H1 (cell line): ENCODE data around the gene CA10. TPM values are rescaled to one million over a fixed set of nuclear protein-coding genes. Genes with fewer than 3 reads are reported as not detected.

Source experiments
- CTCF ChIA-PET: fragments of 300-600 bp; sonication (Branson Sonifier 250); formaldehyde crosslinking; loops from one replicate; lab custom pipeline; 2021; ENCODE audit not compliant: partially characterized antibody; lab: Charles Lee
- POLR2A ChIA-PET: fragments of 300-600 bp; sonication (Branson Sonifier 250); formaldehyde crosslinking; loops from one replicate; lab custom pipeline; 2021; ENCODE audit warnings: inconsistent platforms; ENCODE audit not compliant: partially characterized antibody; lab: Charles Lee
- DNase-seq, 2 experiments: peaks; one replicate each; pipeline versions ENCODE4 v3.0.0 to v3.0.0-alpha.2; 2010 to 2022; ENCODE audit warnings: low spot score in 2 of 2, low read depth in 1 of 2, mixed read lengths in 1 of 2
- FAIRE-seq: peaks from 2 replicates; lab custom pipeline; 2011; peaks lifted over from hg19 to GRCh38; lab: Jason Lieb, UNC
- H2AFZ ChIP-seq: 2 replicates; pipeline ENCODE4 v1.8.1; 2012; ENCODE audit warnings: low read length, inconsistent platforms
- H2AK5ac ChIP-seq: 2 replicates; pipeline ENCODE4 v1.6.1; 2013; ENCODE audit warnings: low read depth, low read length
- H2BK120ac ChIP-seq: replicated peaks from 2 replicates; pipeline ENCODE3; 2013; ENCODE audit warnings: low read depth, low read length, inconsistent platforms
- H2BK12ac ChIP-seq: 2 replicates; pipeline ENCODE4 v1.6.1; 2013; ENCODE audit warnings: low read depth, low read length
- H2BK15ac ChIP-seq: 2 replicates; pipeline ENCODE4 v1.6.1; 2013; ENCODE audit warnings: low read length
- H2BK20ac ChIP-seq: 2 replicates; pipeline ENCODE4 v1.6.1; 2013; ENCODE audit warnings: low read length
- H2BK5ac ChIP-seq: 2 replicates; pipeline ENCODE4 v1.6.1; 2013; ENCODE audit warnings: low read depth, low read length
- H3K14ac ChIP-seq: 2 replicates; pipeline ENCODE4 v1.6.1; 2013; ENCODE audit warnings: inconsistent platforms; ENCODE audit not compliant: insufficient read length
- H3K18ac ChIP-seq: 2 replicates; pipeline ENCODE4 v1.6.1; 2013; ENCODE audit warnings: low read length; ENCODE audit errors: extremely low read depth
- H3K23ac ChIP-seq: 2 replicates; pipeline ENCODE4 v1.6.1; 2013; ENCODE audit warnings: inconsistent platforms; ENCODE audit not compliant: insufficient read length
- H3K23me2 ChIP-seq: 2 replicates; pipeline ENCODE4 v1.6.1; 2013; ENCODE audit warnings: low read depth, low read length
- H3K27ac ChIP-seq: 2 replicates; pipeline ENCODE4 v1.6.1; 2011; ENCODE audit warnings: low read depth, low read length, inconsistent platforms
- H3K27me3 ChIP-seq, 4 experiments: replicated peaks in 1 of 4; 1 replicate in 1 of 4; 2 replicates in 3 of 4; pipeline versions ENCODE4 v1.6.1 to v1.8.1; 2011 to 2013; ENCODE audit warnings: low read length in 3 of 4, mild to moderate bottlenecking in 3 of 4, inconsistent platforms in 2 of 4, mixed read lengths in 2 of 4, moderate library complexity in 1 of 4; ENCODE audit not compliant: control insufficient read depth in 3 of 4, insufficient read depth in 3 of 4; ENCODE audit errors: extremely low read depth in 1 of 4
- H3K36me3 ChIP-seq, 4 experiments: 2 replicates each; pipeline versions ENCODE4 v1.6.1 to v1.8.1; 2011 to 2013; ENCODE audit warnings: mild to moderate bottlenecking in 4 of 4, low read length in 3 of 4, moderate library complexity in 2 of 4, control low read depth in 1 of 4, inconsistent platforms in 1 of 4; ENCODE audit not compliant: insufficient read depth in 4 of 4, control insufficient read depth in 2 of 4
- H3K4ac ChIP-seq: replicated peaks from 2 replicates; pipeline ENCODE3; 2013; ENCODE audit warnings: low read length, low read depth, mixed read lengths, inconsistent platforms; ENCODE audit not compliant: insufficient read length
- H3K4me1 ChIP-seq, 4 experiments: replicated peaks in 1 of 4; 1 replicate in 1 of 4; 2 replicates in 3 of 4; pipeline versions ENCODE4 v1.6.1 to v1.8.1; 2011 to 2013; ENCODE audit warnings: low read length in 3 of 4, inconsistent platforms in 2 of 4, mixed read lengths in 1 of 4; ENCODE audit not compliant: insufficient read depth in 4 of 4, control insufficient read depth in 3 of 4
- H3K4me2 ChIP-seq, 2 experiments: 2 replicates each; pipeline versions ENCODE4 v1.6.1 to v1.8.1; 2011 to 2013; ENCODE audit warnings: low read depth in 2 of 2, low read length in 2 of 2, control low read depth in 1 of 2, inconsistent platforms in 1 of 2, mild to moderate bottlenecking in 1 of 2; ENCODE audit not compliant: insufficient read depth in 1 of 2
- H3K4me3 ChIP-seq, 4 experiments: fragments of 200-600, 300-600 bp in 1 of 4; sonication (generic), shearing (Covaris generic), sonication (Bioruptor Twin) in 1 of 4; 2 replicates each; pipeline versions ENCODE4 v1.5.1 to v1.8.1; 2011 to 2016; ENCODE audit warnings: low read length in 4 of 4, low read depth in 3 of 4, control low read depth in 2 of 4, inconsistent platforms in 2 of 4, mild to moderate bottlenecking in 2 of 4, mixed read lengths in 1 of 4, moderate library complexity in 1 of 4; ENCODE audit not compliant: insufficient read depth in 2 of 4; ENCODE audit errors: extremely low read depth in 1 of 4
- H3K56ac ChIP-seq: replicated peaks from 2 replicates; pipeline ENCODE3; 2013; ENCODE audit warnings: low read depth, mild to moderate bottlenecking, mixed read lengths, low read length, inconsistent platforms; ENCODE audit not compliant: insufficient read length
- H3K79me1 ChIP-seq: 2 replicates; pipeline ENCODE4 v1.6.1; 2013; ENCODE audit warnings: low read depth, low read length, control low read depth
- H3K79me2 ChIP-seq, 2 experiments: 2 replicates each; pipeline versions ENCODE4 v1.6.1 to v1.8.1; 2012 to 2013; ENCODE audit warnings: low read length in 2 of 2, mild to moderate bottlenecking in 2 of 2, inconsistent platforms in 1 of 2; ENCODE audit not compliant: insufficient read depth in 2 of 2, control insufficient read depth in 1 of 2
- H3K9ac ChIP-seq, 4 experiments: replicated peaks in 1 of 4; 1 replicate in 1 of 4; 2 replicates in 3 of 4; pipeline versions ENCODE4 v1.6.1 to v1.8.1; 2011 to 2013; ENCODE audit warnings: low read depth in 3 of 4, low read length in 3 of 4, control low read depth in 2 of 4, mild to moderate bottlenecking in 2 of 4, moderate library complexity in 2 of 4, inconsistent platforms in 1 of 4; ENCODE audit errors: extremely low read depth in 1 of 4
- H3K9me3 ChIP-seq, 2 experiments: 2 replicates each; pipeline versions ENCODE4 v1.6.1 to v1.8.1; 2012 to 2013; ENCODE audit warnings: mild to moderate bottlenecking in 2 of 2, moderate library complexity in 2 of 2, control low read depth in 1 of 2, inconsistent platforms in 1 of 2, low read depth in 1 of 2, low read length in 1 of 2, mixed read lengths in 1 of 2; ENCODE audit not compliant: insufficient read depth in 2 of 2
- H4K20me1 ChIP-seq, 2 experiments: replicated peaks in 1 of 2; 2 replicates each; pipeline versions ENCODE3 to v1.8.1; 2011 to 2013; ENCODE audit warnings: inconsistent platforms in 2 of 2, low read length in 2 of 2, mild to moderate bottlenecking in 1 of 2; ENCODE audit not compliant: insufficient read depth in 2 of 2, control insufficient read depth in 1 of 2
- H4K5ac ChIP-seq: 2 replicates; pipeline ENCODE4 v1.6.1; 2013; ENCODE audit warnings: low read length, low read depth, mixed read lengths, inconsistent platforms; ENCODE audit not compliant: insufficient read length
- H4K8ac ChIP-seq: 2 replicates; pipeline ENCODE4 v1.8.0; 2013; ENCODE audit warnings: mild to moderate bottlenecking, moderate library complexity, low read length, inconsistent platforms; ENCODE audit not compliant: insufficient read depth; ENCODE audit errors: extremely low read depth
- H4K91ac ChIP-seq: replicated peaks from 2 replicates; pipeline ENCODE3; 2013; ENCODE audit warnings: low read length, mixed read lengths, inconsistent platforms; ENCODE audit not compliant: insufficient read length
- CEBPB ChIP-seq: IDR thresholded peaks from 2 replicates; pipeline ENCODE4 v1.6.1; 2012; ENCODE audit warnings: low read depth, low read length
- EP300 ChIP-seq, 2 experiments: IDR thresholded peaks; 1 replicate in 1 of 2; 2 replicates in 1 of 2; pipeline ENCODE4 v1.6.1; 2011 to 2012; ENCODE audit warnings: low read depth in 2 of 2, low read length in 2 of 2, mild to moderate bottlenecking in 2 of 2, borderline replicate concordance in 1 of 2, inconsistent platforms in 1 of 2, moderate library complexity in 1 of 2
- HDAC2 ChIP-seq, 2 experiments: fragments of 300-600 bp in 1 of 2; sonication (generic) in 1 of 2; IDR thresholded peaks; 2 replicates each; pipeline ENCODE4 v1.6.1; 2011 to 2012; ENCODE audit warnings: low read depth in 2 of 2, low read length in 2 of 2, mild to moderate bottlenecking in 2 of 2, moderate library complexity in 2 of 2, borderline replicate concordance in 1 of 2, inconsistent platforms in 1 of 2
- KDM4A ChIP-seq: IDR thresholded peaks from one replicate; pipeline ENCODE4 v1.7.1; 2012; ENCODE audit warnings: low read depth, mild to moderate bottlenecking, moderate library complexity, low read length, inconsistent platforms; ENCODE audit not compliant: severe bottlenecking
- SAP30 ChIP-seq: fragments of 300-600 bp; sonication (generic); IDR thresholded peaks from 2 replicates; pipeline ENCODE4 v1.7.1; 2012; ENCODE audit warnings: low read length, moderate library complexity, mild to moderate bottlenecking, inconsistent platforms; ENCODE audit not compliant: insufficient read depth, insufficient replicate concordance
- SIX5 ChIP-seq: IDR thresholded peaks from 2 replicates; pipeline ENCODE4 v1.6.1; 2011; ENCODE audit warnings: mild to moderate bottlenecking, low read depth, low read length
- SP1 ChIP-seq: IDR thresholded peaks from 2 replicates; pipeline ENCODE4 v1.6.1; 2011; ENCODE audit warnings: low read depth, low read length
- SRF ChIP-seq: IDR thresholded peaks from 2 replicates; pipeline ENCODE4 v1.6.1; 2011; ENCODE audit warnings: mild to moderate bottlenecking, low read depth, low read length, moderate library complexity
- TBP ChIP-seq: IDR thresholded peaks from 2 replicates; pipeline ENCODE4 v1.6.1; 2011; ENCODE audit warnings: low read depth, low read length, improper control_type of control experiment
- WGBS, 2 experiments: shearing (Covaris generic) in 1 of 2; methylation state at CpG; one replicate each; pipeline versions ENCODE4 v1.1.6 to v1.1.7; 2013 to 2015; ENCODE audit warnings: low lambda C conversion rate in 2 of 2, mixed read lengths in 2 of 2, inconsistent platforms in 1 of 2, low coverage in 1 of 2, missing lambda C conversion rate in 1 of 2; ENCODE audit not compliant: insufficient replicate concordance in 2 of 2, insufficient coverage in 1 of 2, insufficient read length in 1 of 2; ENCODE audit errors: extremely low coverage in 1 of 2, missing lambda C conversion rate in 1 of 2; 5-methylcytosine and 5-hydroxymethylcytosine counted together
- polyA plus RNA-seq, 7 experiments: library from polyadenylated mRNA; depleted of rRNA in 3 of 7; stranded (reverse) in 5 of 7; unstranded in 2 of 7; fragments of >200 nt in 5 of 7; fragments of 200-250 nt in 2 of 7; gene quantifications; 1 replicate in 5 of 7; 2 replicates in 1 of 7; 4 replicates in 1 of 7; pipeline versions ENCODE4 v1.2.1 to v1.2.3, GENCODE V29; 2011 to 2013; ENCODE audit warnings: missing spikeins in 2 of 7, mixed read lengths in 2 of 7
- total RNA-seq: library from RNA; stranded (reverse); fragmentation: NEBNext Ultra II Directional; extraction: Animal tissue kit (Norgen Biotek cat#: 25700); gene quantifications from 2 replicates; pipeline ENCODE4 v1.2.1, GENCODE V29; 2021

The CA10 gene
- total and polyA plus RNA-seq, 2 of the 8 experiments (the other 6 are each of a cell fraction or from before 2014, with no cell fraction given): 0.60 to 0.63 TPM

DNA sequence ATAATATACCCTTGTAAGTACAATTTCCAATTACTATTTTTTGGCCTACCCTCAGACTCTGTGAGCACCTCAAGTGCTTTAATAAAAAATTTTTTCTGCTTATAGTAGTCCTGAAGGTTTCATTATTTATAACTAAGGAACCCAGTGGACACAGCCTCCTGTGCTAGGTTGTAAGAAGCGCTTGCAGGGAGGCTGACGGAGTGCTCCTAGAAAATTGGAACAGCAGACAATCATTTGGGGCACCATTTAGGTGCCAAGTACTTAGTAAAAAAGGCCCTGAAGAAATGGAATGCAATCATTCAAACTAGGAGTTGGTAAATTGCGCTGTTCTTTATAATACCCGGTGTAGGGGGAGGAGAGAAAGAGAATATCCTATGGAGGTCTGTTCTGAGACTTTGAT lies 19.8 kb downstream of the CA10 start:
- no peak overlapping the region for H2BK5ac ChIP-seq
- H3K4ac ChIP-seq: no peak overlapping the region
- 91% methylated on average over 4 of the region's 4 CpGs; no CpG with 5 or more reads in 1 of the 2 experiments for WGBS, 2 experiments
- H2BK120ac ChIP-seq: no peak overlapping the region
- H4K5ac ChIP-seq: no peak overlapping the region
- no peak overlapping the region for H3K56ac ChIP-seq
- TF ChIP-seq HDAC2 (IDR thresholded peaks at IDR 0.05; ENCODE audit: borderline replicate concordance in 1 of 2, low read depth in 2 of 2, low read length in 2 of 2) (no peak), EP300 (IDR thresholded peaks at IDR 0.05; ENCODE audit: borderline replicate concordance in 1 of 2, low read depth in 2 of 2, low read length in 2 of 2) (no peak), TBP (no peak), SAP30 (no peak), SRF (no peak), SIX5 (no peak), KDM4A (no peak), SP1 (no peak), CEBPB (no peak)
- TF ChIP-seq, all 59 proteins: peak for 0
- Histone ChIP-seq H3K4me1 (peaks cover 0 to 7% (median 3%) of the 10 kb centered on the region in 4 experiments; a peak in 3 of 7 replicates), H3K27me3 (no peaks in the 10 kb centered on the region), H3K36me3 (no peaks in the 10 kb centered on the region), H4K91ac (no peak overlapping the region), H2BK12ac (no peak overlapping the region), H3K79me1 (no peaks in the 10 kb centered on the region), H2BK15ac (no peak overlapping the region), H2AK5ac (no peak overlapping the region), H3K4me3 (no peak overlapping the region), H3K9ac (no peak overlapping the region), H3K27ac (no peak overlapping the region), H3K23ac (no peak overlapping the region), H2BK20ac (no peak overlapping the region), H3K79me2 (no peaks in the 10 kb centered on the region), H3K9me3 (no peaks in the 10 kb centered on the region), H3K23me2 (no peaks in the 10 kb centered on the region), H3K14ac (no peak overlapping the region), H2AFZ (no peak overlapping the region), H3K4me2 (no peak overlapping the region), H3K18ac (no peak overlapping the region), H4K8ac (no peak overlapping the region), H4K20me1 (no peaks in the 10 kb centered on the region)
- ChIA-PET POLR2A (no interaction called here), CTCF (no interaction called here)
- FAIRE-seq (no peak), DNase-seq (no peak)
